GM23338 (cell line): Measurements from ENCODE around the gene LYVE1. TPM values are rescaled to one million over a fixed set of nuclear protein-coding genes. Genes with fewer than 3 reads are reported as not detected.

Experiments used
- ATAC-seq: fragments of 200-7000 bp; cut with Tn5 transposase; 3 replicates; pipeline ENCODE4 v1.9.1; 2020
- DNase-seq: peaks from one replicate; pipeline ENCODE4 v3.0.0-alpha.2; 2015; ENCODE audit warnings: low spot score
- H2AFZ ChIP-seq: fragments of 200-600 bp; sonication (generic); 2 replicates; pipeline ENCODE4 v1.8.0; 2016; ENCODE audit warnings: antibody characterized with exemption, mild to moderate bottlenecking, moderate library complexity
- H3F3A ChIP-seq: fragments of 200-600 bp; sonication (generic); replicated peaks from 2 replicates; pipeline ENCODE4 v1.8.0; 2017; ENCODE audit warnings: antibody characterized with exemption, mixed run types, low read depth
- H3K27ac ChIP-seq: fragments of 200-600 bp; sonication (generic); 2 replicates; pipeline ENCODE4 v1.6.1; 2016; ENCODE audit warnings: low read depth
- H3K27me3 ChIP-seq: fragments of 200-600 bp; sonication (generic); 2 replicates; pipeline ENCODE4 v1.8.0; 2016; ENCODE audit warnings: mild to moderate bottlenecking, mixed run types, moderate library complexity; ENCODE audit not compliant: insufficient read depth
- H3K36me3 ChIP-seq: fragments of 200-600 bp; sonication (generic); 2 replicates; pipeline ENCODE4 v1.8.0; 2016; ENCODE audit warnings: mild to moderate bottlenecking; ENCODE audit not compliant: insufficient read depth
- H3K4me1 ChIP-seq: fragments of 200-600 bp; sonication (generic); 2 replicates; pipeline ENCODE4 v1.8.0; 2016; ENCODE audit warnings: mild to moderate bottlenecking, moderate library complexity; ENCODE audit not compliant: insufficient read depth
- H3K4me2 ChIP-seq: fragments of 200-600 bp; sonication (generic); 2 replicates; pipeline ENCODE4 v1.7.1; 2017; ENCODE audit warnings: mixed run types
- H3K4me3 ChIP-seq: fragments of 200-600 bp; sonication (generic); 2 replicates; pipeline ENCODE4 v1.6.1; 2016; ENCODE audit warnings: mixed run types
- H3K79me2 ChIP-seq: fragments of 200-600 bp; sonication (generic); replicated peaks from 2 replicates; pipeline ENCODE4 v1.8.0; 2017; ENCODE audit warnings: mild to moderate bottlenecking; ENCODE audit not compliant: insufficient read depth
- H3K9me2 ChIP-seq: fragments of 200-600 bp; sonication (generic); 2 replicates; pipeline ENCODE4 v1.8.0; 2017; ENCODE audit not compliant: insufficient read depth
- H4K20me1 ChIP-seq: fragments of 200-600 bp; sonication (generic); replicated peaks from 2 replicates; pipeline ENCODE4 v1.8.0; 2017; ENCODE audit warnings: mild to moderate bottlenecking; ENCODE audit not compliant: insufficient read depth
- H3K27ac Mint-ChIP-seq: 2 replicates; pipeline ENCODE4 v1.8.0; 2020; ENCODE audit warnings: inconsistent platforms, mild to moderate bottlenecking, moderate library complexity, mixed read lengths
- H3K27me3 Mint-ChIP-seq: 3 replicates; pipeline ENCODE4 v1.8.0; 2022; ENCODE audit warnings: low read depth, mild to moderate bottlenecking, moderate library complexity, mixed read lengths, inconsistent platforms; ENCODE audit not compliant: insufficient read depth, poor library complexity
- H3K36me3 Mint-ChIP-seq: 3 replicates; pipeline ENCODE4 v1.8.0; 2021; ENCODE audit warnings: low read depth, mild to moderate bottlenecking, inconsistent platforms, moderate library complexity, mixed read lengths
- H3K4me1 Mint-ChIP-seq: 3 replicates; pipeline ENCODE4 v1.8.0; 2020; ENCODE audit warnings: mild to moderate bottlenecking, inconsistent platforms, mixed read lengths
- H3K4me3 Mint-ChIP-seq: 3 replicates; pipeline ENCODE4 v1.8.0; 2021; ENCODE audit warnings: moderate library complexity, mild to moderate bottlenecking, inconsistent platforms, mixed read lengths
- H3K9me3 Mint-ChIP-seq: 3 replicates; pipeline ENCODE4 v1.8.0; 2020; ENCODE audit warnings: moderate library complexity, mild to moderate bottlenecking, inconsistent platforms, mixed read lengths
- CREB1 ChIP-seq: fragments of 250-450 bp; sonication (Bioruptor Pico); IDR thresholded peaks from 2 replicates; pipeline ENCODE4 v1.5.0; 2020; ENCODE audit warnings: low read depth, mild to moderate bottlenecking, moderate library complexity
- CTCF ChIP-seq, 2 experiments: fragments of 200-600 bp in 1 of 2; sonication (generic) in 1 of 2; conservative IDR thresholded peaks; 2 replicates each; pipeline versions ENCODE4 v1.5.1 to v1.6.1; 2016 to 2017; ENCODE audit warnings: antibody characterized with exemption in 2 of 2, low read depth in 2 of 2, mild to moderate bottlenecking in 2 of 2, moderate library complexity in 1 of 2
- EZH2 ChIP-seq: fragments of 200-600 bp; sonication (generic); IDR thresholded peaks from one replicate; pipeline ENCODE4 v1.8.0; 2017; ENCODE audit warnings: antibody characterized with exemption, mild to moderate bottlenecking, low read depth; ENCODE audit not compliant: unreplicated experiment
- EZH2phosphoT487 ChIP-seq: fragments of 200-600 bp; sonication (generic); IDR thresholded peaks from one replicate; pipeline ENCODE4 v1.8.1; 2018; ENCODE audit warnings: antibody characterized with exemption; ENCODE audit not compliant: unreplicated experiment
- JUNB ChIP-seq: IDR thresholded peaks from one replicate; pipeline ENCODE4 v1.6.1; 2016; ENCODE audit warnings: antibody characterized with exemption; ENCODE audit not compliant: unreplicated experiment
- NANOG ChIP-seq: IDR thresholded peaks from 2 replicates; pipeline ENCODE4 v1.6.1; 2016; ENCODE audit warnings: antibody characterized with exemption, borderline replicate concordance
- REST ChIP-seq: IDR thresholded peaks from one replicate; pipeline ENCODE4 v1.6.1; 2018; ENCODE audit warnings: antibody characterized with exemption; ENCODE audit not compliant: unreplicated experiment
- STAT1 ChIP-seq: IDR thresholded peaks from one replicate; pipeline ENCODE4 v1.6.1; 2016; ENCODE audit warnings: antibody characterized with exemption; ENCODE audit not compliant: unreplicated experiment
- ZNF114 ChIP-seq: fragments of 250-450 bp; sonication (Bioruptor Pico); IDR thresholded peaks from 2 replicates; pipeline ENCODE4 v1.5.0; 2020; ENCODE audit warnings: mild to moderate bottlenecking, moderate library complexity
- ZNF331 ChIP-seq: fragments of 250-450 bp; sonication (Bioruptor Pico); IDR thresholded peaks from 2 replicates; pipeline ENCODE4 v1.5.0; 2020; ENCODE audit warnings: low read depth, mild to moderate bottlenecking, moderate library complexity
- polyA plus RNA-seq: library from polyadenylated mRNA; unstranded; fragments of >200 nt; fragmentation: Nextera tagmentation; extraction: Ambion mirVana; gene quantifications from 2 replicates; pipeline ENCODE4 v1.2.1, GENCODE V29; 2016
- total RNA-seq: library from RNA; depleted of rRNA; stranded (reverse); fragments of >200 nt; shearing (Covaris generic); gene quantifications from 2 replicates; pipeline ENCODE4 v1.2.3, GENCODE V29; 2014

The LYVE1 gene
- total and polyA plus RNA-seq, 2 experiments from 2014 or later: 0.94 TPM; not detected in 1

GRCh38 chr11:10520562-10520961 lies 47.9 kb downstream of the LYVE1 start (continued):
- no peak for TF ChIP-seq REST
- TF ChIP-seq ZNF331 (CRISPR knock-in tag): no peak

DNA sequence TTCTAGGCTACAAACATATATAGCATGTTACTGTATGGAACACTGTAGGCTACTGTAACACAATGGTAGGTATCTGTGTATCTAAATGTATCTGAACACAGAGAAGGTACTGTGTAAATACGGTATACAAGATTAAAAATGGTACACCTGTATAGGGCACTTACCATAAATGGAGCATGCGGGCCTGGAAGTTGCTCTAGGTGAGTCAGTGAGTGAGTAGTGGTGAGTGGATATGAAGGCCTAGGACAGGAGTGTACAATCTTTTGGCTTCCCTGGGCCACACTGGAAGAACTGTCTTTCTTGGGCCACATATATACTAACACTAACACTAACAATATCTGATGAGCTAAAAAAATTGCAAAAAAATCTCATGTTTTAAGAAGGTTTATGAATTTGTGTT lies 48.8 kb downstream of the LYVE1 start:
- Histone ChIP-seq H3K27ac (no peak overlapping the region), H3F3A (no peaks in the 10 kb centered on the region), H3K27me3 (no peaks in the 10 kb centered on the region), H3K9me2 (no peaks in the 10 kb centered on the region), H2AFZ (no peak overlapping the region), H3K4me3 (no peak overlapping the region), H3K4me2 (no peak overlapping the region), H3K36me3 (no peaks in the 10 kb centered on the region), H4K20me1 (no peaks in the 10 kb centered on the region), H3K79me2 (no peaks in the 10 kb centered on the region), H3K4me1 (no peaks in the 10 kb centered on the region)
- ATAC-seq: no peak
- H3K27me3 Mint-ChIP-seq: no peaks in the 10 kb centered on the region
- H3K36me3 Mint-ChIP-seq: peaks cover 2% of the 10 kb centered on the region; the same call in 1 of the 3 replicates
- H3K4me3 Mint-ChIP-seq: no peak overlapping the region
- no peak overlapping the region for H3K27ac Mint-ChIP-seq
- H3K9me3 Mint-ChIP-seq: no peaks in the 10 kb centered on the region
- no peaks in the 10 kb centered on the region; the same call in 2 of the 3 replicates for H3K4me1 Mint-ChIP-seq
- no peak for DNase-seq
- TF ChIP-seq ZNF114 (CRISPR knock-in tag): no peak
- TF ChIP-seq CREB1 (CRISPR knock-in tag): no peak
- no peak for TF ChIP-seq CTCF (conservative IDR thresholded peaks at IDR 0.05; ENCODE audit: low read depth in 2 of 2)
- no peak for TF ChIP-seq EZH2
- TF ChIP-seq EZH2phosphoT487: no peak
- TF ChIP-seq REST: no peak
- no peak for TF ChIP-seq STAT1
- no peak for TF ChIP-seq JUNB
- TF ChIP-seq NANOG: no peak
